Neutrophil (primary cell): ENCODE measurements around the gene STAG1.
"Not testable (repeated sequence)": the region's sequence is repeated elsewhere in the genome, so short reads cannot be mapped to it uniquely, and the experiment has no call there.

Source experiments
- H3K27ac ChIP-seq: fragments of 200-600 bp; sonication (generic); 2 replicates; pipeline ENCODE4 v1.5.1; 2016; ENCODE audit warnings: mild to moderate bottlenecking, moderate library complexity
- H3K27me3 ChIP-seq: fragments of 200-600 bp; sonication (generic); 2 replicates; pipeline ENCODE4 v1.6.0; 2016; ENCODE audit warnings: mild to moderate bottlenecking
- H3K36me3 ChIP-seq: fragments of 200-600 bp; sonication (generic); 2 replicates; pipeline ENCODE4 v1.5.1; 2017
- H3K4me1 ChIP-seq, 2 experiments: fragments of 200-600 bp in 1 of 2; sonication (generic) in 1 of 2; 1 replicate in 1 of 2; 2 replicates in 1 of 2; pipeline versions ENCODE4 v1.5.1 to v1.6.1; 2013 to 2016; ENCODE audit warnings: low read depth in 1 of 2, low read length in 1 of 2, mild to moderate bottlenecking in 1 of 2, moderate library complexity in 1 of 2; ENCODE audit not compliant: control insufficient read depth in 1 of 2, insufficient read depth in 1 of 2
- H3K4me3 ChIP-seq, 2 experiments: fragments of 200-600 bp in 1 of 2; sonication (generic) in 1 of 2; 1 replicate in 1 of 2; 2 replicates in 1 of 2; pipeline ENCODE4 v1.5.1; 2013 to 2016; ENCODE audit warnings: low read depth in 1 of 2, low read length in 1 of 2, mild to moderate bottlenecking in 1 of 2, moderate library complexity in 1 of 2
- H3K9me3 ChIP-seq: fragments of 200-600 bp; sonication (generic); 2 replicates; pipeline ENCODE4 v1.5.1; 2016
- TF ChIP-seq, protein P1 (sequence below): fragments of 200-600 bp; sonication (generic); IDR thresholded peaks from 2 replicates; pipeline ENCODE4 v1.5.1; 2016; ENCODE audit warnings: antibody characterized with exemption

Gene STAG1

GRCh38 chr3:136576279-136577009, 175.7 kb downstream of the STAG1 start:
- no peaks in the 10 kb centered on the region for H3K36me3 ChIP-seq
- H3K4me1 ChIP-seq, result peaks cover 0 to 4% of the 10 kb centered on the region in 2 experiments
- no peaks in the 10 kb centered on the region for H3K9me3 ChIP-seq
- TF ChIP-seq, protein P1, sequence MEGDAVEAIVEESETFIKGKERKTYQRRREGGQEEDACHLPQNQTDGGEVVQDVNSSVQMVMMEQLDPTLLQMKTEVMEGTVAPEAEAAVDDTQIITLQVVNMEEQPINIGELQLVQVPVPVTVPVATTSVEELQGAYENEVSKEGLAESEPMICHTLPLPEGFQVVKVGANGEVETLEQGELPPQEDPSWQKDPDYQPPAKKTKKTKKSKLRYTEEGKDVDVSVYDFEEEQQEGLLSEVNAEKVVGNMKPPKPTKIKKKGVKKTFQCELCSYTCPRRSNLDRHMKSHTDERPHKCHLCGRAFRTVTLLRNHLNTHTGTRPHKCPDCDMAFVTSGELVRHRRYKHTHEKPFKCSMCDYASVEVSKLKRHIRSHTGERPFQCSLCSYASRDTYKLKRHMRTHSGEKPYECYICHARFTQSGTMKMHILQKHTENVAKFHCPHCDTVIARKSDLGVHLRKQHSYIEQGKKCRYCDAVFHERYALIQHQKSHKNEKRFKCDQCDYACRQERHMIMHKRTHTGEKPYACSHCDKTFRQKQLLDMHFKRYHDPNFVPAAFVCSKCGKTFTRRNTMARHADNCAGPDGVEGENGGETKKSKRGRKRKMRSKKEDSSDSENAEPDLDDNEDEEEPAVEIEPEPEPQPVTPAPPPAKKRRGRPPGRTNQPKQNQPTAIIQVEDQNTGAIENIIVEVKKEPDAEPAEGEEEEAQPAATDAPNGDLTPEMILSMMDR, result no peak
- no peak overlapping the region for H3K4me3 ChIP-seq
- no peak overlapping the region for H3K27ac ChIP-seq
- no peaks in the 10 kb centered on the region for H3K27me3 ChIP-seq

- Histone ChIP-seq H3K27ac (no peak overlapping the region), H3K27me3 (no peaks in the 10 kb centered on the region), H3K4me1 (no peaks in the 10 kb centered on the region), H3K36me3 (peaks cover 13% of the 10 kb centered on the region), H3K4me3 (no peak overlapping the region), H3K9me3 (no peaks in the 10 kb centered on the region)
- TF ChIP-seq, protein P1, result no peak
Observed at GRCh38 chr3:136567599-136568188, 184.5 kb downstream of the STAG1 start.

- not testable (repeated sequence) for H3K4me1 ChIP-seq, H3K9me3 ChIP-seq, H3K4me3 ChIP-seq, H3K27ac ChIP-seq, H3K27me3 ChIP-seq
- H3K36me3 ChIP-seq, result peaks cover 13% of the 10 kb centered on the region
Observed at GRCh38 chr3:136564962-136565361, 187.2 kb downstream of the STAG1 start.

GRCh38 chr3:136562026-136562425, 190.2 kb downstream of the STAG1 start:
- no peaks in the 10 kb centered on the region for H3K4me1 ChIP-seq
- peaks cover 6% of the 10 kb centered on the region for H3K36me3 ChIP-seq
- TF ChIP-seq, protein P1, result no peak
- no peak overlapping the region for H3K27ac ChIP-seq
- no peaks in the 10 kb centered on the region for H3K9me3 ChIP-seq
- H3K27me3 ChIP-seq, result no peaks in the 10 kb centered on the region
- no peak overlapping the region for H3K4me3 ChIP-seq

DNA sequence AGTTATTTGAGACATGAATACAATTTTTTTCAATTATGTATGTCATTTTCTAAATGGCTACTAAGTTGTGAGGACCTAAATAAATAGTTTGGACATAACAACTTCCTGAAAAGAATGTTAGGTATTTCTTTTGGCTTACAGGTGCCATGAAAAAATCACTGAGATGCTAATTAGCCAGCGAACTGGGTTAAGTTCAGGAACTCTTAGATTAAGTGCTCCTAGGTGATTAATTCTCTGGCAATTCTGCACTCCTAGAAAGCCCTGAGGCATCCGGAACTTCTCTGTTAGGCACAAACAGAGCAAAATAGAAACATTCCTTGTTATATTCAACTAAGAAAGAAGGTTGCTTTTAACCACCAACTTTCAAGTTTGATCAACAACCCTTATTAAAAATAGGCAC, 192.3 kb downstream of the STAG1 start:
- Histone ChIP-seq H3K27ac (no peak overlapping the region), H3K4me3 (no peak overlapping the region), H3K27me3 (no peaks in the 10 kb centered on the region), H3K36me3 (no peaks in the 10 kb centered on the region), H3K9me3 (no peaks in the 10 kb centered on the region), H3K4me1 (no peaks in the 10 kb centered on the region)
- TF ChIP-seq, protein P1, result no peak

DNA sequence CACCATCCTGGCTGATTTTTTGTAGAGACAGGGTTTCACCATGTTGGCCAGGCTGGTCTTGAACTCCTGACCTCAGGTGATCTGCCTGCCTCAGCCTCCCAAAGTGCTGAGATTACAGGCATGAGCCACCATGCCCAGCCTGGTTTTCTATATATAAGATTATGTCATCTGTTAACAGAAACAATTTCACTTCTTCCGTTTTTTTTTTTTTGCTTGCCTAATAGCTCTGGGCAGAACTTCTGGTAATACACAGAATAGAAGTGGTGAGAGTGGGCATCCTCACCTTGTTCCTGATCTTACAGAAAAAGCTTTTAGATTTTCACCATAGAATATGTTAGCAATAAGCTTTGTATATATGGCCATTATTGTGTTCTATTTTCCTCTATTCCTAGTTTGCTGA, 202.7 kb downstream of the STAG1 start:
- H3K4me3 ChIP-seq, H3K27me3 ChIP-seq, H3K9me3 ChIP-seq, H3K36me3 ChIP-seq: not testable (repeated sequence)
- Histone ChIP-seq H3K27ac (peak overlapping the region; percentile 60), H3K4me1 (peaks cover 19 to 31% of the 10 kb centered on the region in 2 experiments)
